ENCODE results near the gene OLFML3.

The OLFML3 gene

DNA sequence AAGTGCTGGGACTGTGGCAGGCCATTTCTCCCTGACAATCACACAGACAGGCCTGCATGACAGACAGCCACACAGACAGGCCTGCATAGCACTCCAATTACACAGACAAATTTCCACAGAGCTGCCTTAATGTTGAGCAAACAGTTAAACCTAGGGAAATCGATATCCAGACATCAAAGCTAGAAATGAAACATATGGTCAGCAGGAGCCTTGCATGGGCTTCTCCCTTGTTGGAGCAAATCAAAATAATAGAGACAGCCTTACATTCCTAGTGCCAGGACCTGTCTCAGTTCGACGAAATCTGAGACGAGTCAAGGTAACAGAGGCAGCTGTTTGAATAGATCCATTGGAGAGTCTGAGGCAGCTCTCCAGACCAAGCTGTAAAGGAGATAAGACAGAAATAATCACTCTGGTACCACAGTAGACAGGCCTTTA is 42.4 kb downstream of the OLFML3 start:
- TF ChIP-seq TCF12 (IDR thresholded peaks at IDR 0.05; ENCODE audit: low read depth) (no peak), TEAD4 (IDR thresholded peaks at IDR 0.05) (no peak), TAF1 (IDR thresholded peaks at IDR 0.05; ENCODE audit: low read depth) (no peak), FOXM1 (IDR thresholded peaks at IDR 0.05; ENCODE audit: borderline replicate concordance, low read depth) (no peak), CEBPB (IDR thresholded peaks at IDR 0.05) (no peak), RAD21 (IDR thresholded peaks at IDR 0.05; ENCODE audit: low read depth) (no peak), EGR1 (IDR thresholded peaks at IDR 0.05) (no peak), CREB1 (IDR thresholded peaks at IDR 0.05; ENCODE audit: low read depth) (no peak), ZBTB7A (IDR thresholded peaks at IDR 0.05; ENCODE audit: low read depth) (no peak), MAX (IDR thresholded peaks at IDR 0.05) (no peak), EP300 (IDR thresholded peaks at IDR 0.05; ENCODE audit: borderline replicate concordance) (no peak), YY1 (IDR thresholded peaks at IDR 0.05; ENCODE audit: low read depth) (no peak), USF1 (IDR thresholded peaks at IDR 0.05) (no peak), NFIC (IDR thresholded peaks at IDR 0.05) (no peak)
- TF ChIP-seq, protein P1, sequence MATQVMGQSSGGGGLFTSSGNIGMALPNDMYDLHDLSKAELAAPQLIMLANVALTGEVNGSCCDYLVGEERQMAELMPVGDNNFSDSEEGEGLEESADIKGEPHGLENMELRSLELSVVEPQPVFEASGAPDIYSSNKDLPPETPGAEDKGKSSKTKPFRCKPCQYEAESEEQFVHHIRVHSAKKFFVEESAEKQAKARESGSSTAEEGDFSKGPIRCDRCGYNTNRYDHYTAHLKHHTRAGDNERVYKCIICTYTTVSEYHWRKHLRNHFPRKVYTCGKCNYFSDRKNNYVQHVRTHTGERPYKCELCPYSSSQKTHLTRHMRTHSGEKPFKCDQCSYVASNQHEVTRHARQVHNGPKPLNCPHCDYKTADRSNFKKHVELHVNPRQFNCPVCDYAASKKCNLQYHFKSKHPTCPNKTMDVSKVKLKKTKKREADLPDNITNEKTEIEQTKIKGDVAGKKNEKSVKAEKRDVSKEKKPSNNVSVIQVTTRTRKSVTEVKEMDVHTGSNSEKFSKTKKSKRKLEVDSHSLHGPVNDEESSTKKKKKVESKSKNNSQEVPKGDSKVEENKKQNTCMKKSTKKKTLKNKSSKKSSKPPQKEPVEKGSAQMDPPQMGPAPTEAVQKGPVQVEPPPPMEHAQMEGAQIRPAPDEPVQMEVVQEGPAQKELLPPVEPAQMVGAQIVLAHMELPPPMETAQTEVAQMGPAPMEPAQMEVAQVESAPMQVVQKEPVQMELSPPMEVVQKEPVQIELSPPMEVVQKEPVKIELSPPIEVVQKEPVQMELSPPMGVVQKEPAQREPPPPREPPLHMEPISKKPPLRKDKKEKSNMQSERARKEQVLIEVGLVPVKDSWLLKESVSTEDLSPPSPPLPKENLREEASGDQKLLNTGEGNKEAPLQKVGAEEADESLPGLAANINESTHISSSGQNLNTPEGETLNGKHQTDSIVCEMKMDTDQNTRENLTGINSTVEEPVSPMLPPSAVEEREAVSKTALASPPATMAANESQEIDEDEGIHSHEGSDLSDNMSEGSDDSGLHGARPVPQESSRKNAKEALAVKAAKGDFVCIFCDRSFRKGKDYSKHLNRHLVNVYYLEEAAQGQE (IDR thresholded peaks at IDR 0.05; ENCODE audit: low read depth) = no peak

DNA sequence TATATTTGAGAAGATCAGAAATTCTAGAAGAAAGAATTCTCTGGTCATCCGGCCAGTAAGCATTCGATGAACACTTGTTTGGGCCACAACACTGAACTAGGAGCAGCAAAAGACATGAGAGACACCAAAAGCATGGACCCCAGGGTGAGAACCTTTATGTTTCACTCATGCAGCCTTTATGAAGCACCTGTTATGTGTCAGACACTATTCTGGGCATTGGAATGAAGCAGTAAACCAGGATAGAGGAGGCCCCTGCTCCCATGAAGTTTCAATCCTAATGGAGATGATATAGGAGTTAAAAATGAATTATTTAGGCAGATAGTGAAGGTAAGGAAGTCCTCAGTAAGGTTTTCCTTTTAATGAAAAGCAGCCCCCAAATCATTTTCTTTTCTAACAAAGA is 43.6 kb downstream of the OLFML3 start:
- TF ChIP-seq FOXM1 (IDR thresholded peaks at IDR 0.05; ENCODE audit: borderline replicate concordance, low read depth) = no peak
- TF ChIP-seq TCF12 (IDR thresholded peaks at IDR 0.05; ENCODE audit: low read depth) = no peak
- no peak for TF ChIP-seq TEAD4 (IDR thresholded peaks at IDR 0.05)
- no peak for TF ChIP-seq MAX (IDR thresholded peaks at IDR 0.05)
- no peak for TF ChIP-seq CREB1 (IDR thresholded peaks at IDR 0.05; ENCODE audit: low read depth)
- TF ChIP-seq, protein P1 (IDR thresholded peaks at IDR 0.05; ENCODE audit: low read depth) = no peak
- TF ChIP-seq YY1 (IDR thresholded peaks at IDR 0.05; ENCODE audit: low read depth) = no peak
- no peak for TF ChIP-seq USF1 (IDR thresholded peaks at IDR 0.05)
- no peak for TF ChIP-seq EP300 (IDR thresholded peaks at IDR 0.05; ENCODE audit: borderline replicate concordance)
- TF ChIP-seq RAD21 (IDR thresholded peaks at IDR 0.05; ENCODE audit: low read depth) = no peak
- no peak for TF ChIP-seq NFIC (IDR thresholded peaks at IDR 0.05)
- TF ChIP-seq TAF1 (IDR thresholded peaks at IDR 0.05; ENCODE audit: low read depth) = no peak
- no peak for TF ChIP-seq ZBTB7A (IDR thresholded peaks at IDR 0.05; ENCODE audit: low read depth)
- no peak for TF ChIP-seq EGR1 (IDR thresholded peaks at IDR 0.05)
- no peak for TF ChIP-seq CEBPB (IDR thresholded peaks at IDR 0.05)

- TF ChIP-seq ZBTB7A (IDR thresholded peaks at IDR 0.05; ENCODE audit: low read depth) = no peak
- TF ChIP-seq, protein P1 (IDR thresholded peaks at IDR 0.05; ENCODE audit: low read depth) = peak; percentile 50; the same call in 1 of the 2 replicates
Measured at GRCh38 chr1:114023377-114023776, 44.1 kb downstream of the OLFML3 start.

DNA sequence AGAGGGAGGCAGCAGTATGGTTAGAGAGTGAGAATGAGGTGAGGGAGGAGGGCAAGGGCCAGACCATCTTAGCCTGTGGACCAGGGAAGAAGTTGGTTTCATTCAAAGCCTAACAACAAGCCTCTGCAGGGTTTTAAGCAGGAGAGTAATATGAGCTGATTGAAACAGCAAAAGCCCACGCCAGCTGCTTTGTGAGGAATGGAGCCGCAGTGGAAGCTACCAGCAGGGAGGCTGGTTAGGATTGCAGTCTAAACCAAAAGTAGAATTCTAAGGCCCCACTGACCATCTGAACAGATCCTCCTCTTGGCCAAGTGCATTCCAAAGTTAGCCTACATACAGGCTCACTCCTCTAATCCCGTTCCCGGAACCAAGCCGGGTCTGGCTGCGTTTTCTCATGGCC is 44.8 kb downstream of the OLFML3 start:
- TF ChIP-seq CEBPB (IDR thresholded peaks at IDR 0.05) = no peak
- TF ChIP-seq EGR1 (IDR thresholded peaks at IDR 0.05) = no peak
- TF ChIP-seq CREB1 (IDR thresholded peaks at IDR 0.05; ENCODE audit: low read depth) = no peak
- TF ChIP-seq, protein P1 (IDR thresholded peaks at IDR 0.05; ENCODE audit: low read depth) = no peak
- no peak for TF ChIP-seq EP300 (IDR thresholded peaks at IDR 0.05; ENCODE audit: borderline replicate concordance)
- no peak for TF ChIP-seq RAD21 (IDR thresholded peaks at IDR 0.05; ENCODE audit: low read depth)
- TF ChIP-seq MAX (IDR thresholded peaks at IDR 0.05) = no peak
- TF ChIP-seq NFIC (IDR thresholded peaks at IDR 0.05) = no peak
- no peak for TF ChIP-seq USF1 (IDR thresholded peaks at IDR 0.05)
- TF ChIP-seq YY1 (IDR thresholded peaks at IDR 0.05; ENCODE audit: low read depth) = no peak
- no peak for TF ChIP-seq TEAD4 (IDR thresholded peaks at IDR 0.05)
- no peak for TF ChIP-seq TCF12 (IDR thresholded peaks at IDR 0.05; ENCODE audit: low read depth)
- no peak for TF ChIP-seq ZBTB7A (IDR thresholded peaks at IDR 0.05; ENCODE audit: low read depth)
- TF ChIP-seq FOXM1 (IDR thresholded peaks at IDR 0.05; ENCODE audit: borderline replicate concordance, low read depth) = no peak
- TF ChIP-seq TAF1 (IDR thresholded peaks at IDR 0.05; ENCODE audit: low read depth) = no peak
